Measurements from ENCODE around the gene CCND1. TPM values are rescaled to one million over a fixed set of nuclear protein-coding genes. Genes with fewer than 3 reads are reported as not detected.
"Not testable (repeated sequence)": the region's sequence is repeated elsewhere in the genome, so short reads cannot be mapped to it uniquely, and the experiment has no call there.

Gene CCND1
- total RNA-seq, 1 experiment from 2014 or later = 522 TPM

GRCh38 chr11:69617682-69618081 is 23.3 kb upstream of the CCND1 start:
- DNase-seq (ENCODE audit: low spot score) = no peak

- DNase-seq (ENCODE audit: low spot score) = no peak
These were observed 22.7 kb upstream of the CCND1 start for GRCh38 chr11:69618237-69618636.

- no peak for DNase-seq (ENCODE audit: low spot score)
These were observed 20.2 kb upstream of the CCND1 start for GRCh38 chr11:69620683-69621290.

- DNase-seq (ENCODE audit: low spot score) = not testable (repeated sequence)
These were observed 18.8 kb upstream of the CCND1 start for GRCh38 chr11:69622097-69622681.

DNA sequence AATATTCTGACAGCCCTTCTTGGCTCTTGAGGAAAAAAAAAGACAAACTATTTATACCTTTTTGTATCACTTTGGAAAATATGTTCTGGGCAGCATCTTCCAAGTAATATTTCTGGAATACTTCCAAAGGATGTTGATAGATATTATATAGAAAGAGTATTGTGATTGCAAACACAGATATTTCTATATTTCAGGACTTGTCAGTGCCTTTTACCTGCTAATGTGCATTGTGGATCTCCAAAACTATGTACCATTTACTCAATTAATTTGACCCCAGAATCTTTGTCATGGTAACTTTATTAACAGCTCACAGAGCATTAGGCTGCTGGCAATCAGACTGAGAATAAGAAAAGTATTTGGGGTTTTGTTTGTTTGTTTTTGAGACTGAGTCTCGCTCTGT is 16.7 kb upstream of the CCND1 start:
- DNase-seq (ENCODE audit: low spot score) = no peak

DNA sequence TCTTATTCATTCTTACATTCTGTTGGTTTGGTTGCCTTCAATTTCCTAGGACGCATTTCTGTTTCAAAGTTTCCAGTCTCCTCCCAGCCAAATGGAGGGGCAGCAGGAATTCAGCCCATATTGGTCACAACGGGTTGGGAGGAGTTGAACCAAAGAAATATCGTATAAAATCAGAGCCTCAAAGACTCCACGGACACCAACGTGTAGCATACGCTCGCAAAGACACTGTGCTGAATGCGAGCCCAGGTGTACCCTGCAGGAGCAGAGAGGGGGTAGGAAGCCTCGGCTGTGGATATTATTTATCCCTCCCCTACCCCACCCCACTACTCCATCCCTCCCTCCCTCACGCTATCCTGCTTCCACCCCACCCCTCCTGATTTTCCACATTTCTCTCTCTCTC is 15.5 kb upstream of the CCND1 start:
- no peak for DNase-seq (ENCODE audit: low spot score)

- DNase-seq (ENCODE audit: low spot score) = no peak
These were observed 13.4 kb upstream of the CCND1 start for GRCh38 chr11:69627551-69627950.

DNA sequence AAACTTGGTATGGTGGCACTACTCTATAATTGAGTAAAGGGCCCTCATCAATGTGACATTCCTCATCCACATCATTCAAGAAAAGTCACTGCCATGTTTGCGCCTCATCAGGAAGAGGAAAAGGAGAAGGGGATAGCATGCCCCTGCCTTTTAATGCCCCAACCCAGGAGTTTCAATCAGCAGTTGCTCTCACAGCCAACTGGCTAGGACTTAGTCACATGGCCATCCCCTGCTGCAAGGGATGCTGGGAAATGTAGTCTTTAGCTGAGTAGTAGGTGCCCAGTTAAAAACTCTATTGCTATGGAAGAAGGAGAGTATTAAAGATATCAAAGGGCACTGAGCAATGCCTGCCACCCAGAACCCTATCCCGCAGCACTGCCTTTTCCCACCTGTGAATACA is 10.9 kb upstream of the CCND1 start:
- no peak for DNase-seq (ENCODE audit: low spot score)

GRCh38 chr11:69630424-69630823 is 10.5 kb upstream of the CCND1 start:
- DNase-seq (ENCODE audit: low spot score) = no peak

- DNase-seq (ENCODE audit: low spot score) = no peak
These were observed 8.1 kb upstream of the CCND1 start for GRCh38 chr11:69632900-69633299.

- DNase-seq (ENCODE audit: low spot score) = no peak
These were observed 6.9 kb upstream of the CCND1 start for GRCh38 chr11:69634069-69634468.

GRCh38 chr11:69634590-69634989 is 6.4 kb upstream of the CCND1 start:
- no peak for DNase-seq (ENCODE audit: low spot score)

DNA sequence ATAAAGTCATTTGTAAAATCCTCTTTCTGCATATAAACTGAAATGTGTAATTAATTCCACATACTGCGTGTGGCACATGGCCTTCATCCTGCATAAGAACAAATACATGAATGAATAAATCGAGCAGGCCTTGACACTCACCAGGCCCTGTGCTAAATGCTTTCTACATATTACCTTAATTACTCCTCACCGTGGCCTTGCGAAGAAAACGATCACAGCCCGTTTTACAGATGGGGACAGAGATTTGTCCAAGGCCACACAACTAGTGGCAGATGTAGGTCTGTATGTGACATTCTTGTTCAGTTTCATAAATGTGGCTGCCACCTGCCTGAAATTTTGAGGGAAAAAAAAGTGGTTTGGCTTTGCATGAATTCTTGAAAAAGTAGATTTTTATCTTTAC is 5.8 kb upstream of the CCND1 start:
- DNase-seq (ENCODE audit: low spot score) = no peak

DNA sequence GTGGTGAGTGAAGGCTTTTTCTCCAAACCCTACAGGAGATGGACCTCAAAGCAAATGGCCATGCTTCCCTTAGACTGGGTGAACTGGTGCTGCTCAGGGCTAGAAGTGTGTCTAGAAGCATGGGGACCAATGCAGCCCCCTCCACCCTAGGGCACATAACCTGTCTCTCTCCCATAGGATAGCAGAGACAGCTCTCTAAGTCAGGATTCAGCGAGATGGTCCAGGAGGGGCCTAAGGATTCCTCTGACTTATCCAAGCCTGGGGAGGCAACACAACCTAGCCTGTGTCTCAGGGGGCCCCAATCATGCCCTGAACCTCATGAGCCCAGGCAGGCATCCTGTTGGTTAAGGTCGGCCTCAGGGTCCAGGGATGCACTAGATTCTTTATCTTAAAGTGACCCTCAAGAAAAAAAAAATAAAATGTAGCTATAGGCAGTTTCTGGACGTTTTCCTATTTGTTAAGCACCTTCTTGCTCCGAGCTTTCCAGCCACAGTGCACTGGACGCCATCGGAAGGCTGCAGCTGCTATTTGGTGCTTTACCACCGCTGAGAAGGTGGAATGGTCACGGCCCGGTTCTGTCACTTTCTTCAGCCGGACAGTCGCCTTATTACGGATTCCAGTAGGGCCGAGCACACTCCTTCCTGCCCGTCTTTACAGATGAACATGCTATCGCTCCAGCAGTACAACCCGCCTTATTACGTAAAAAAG is 5.0 kb upstream of the CCND1 start:
- no peak for DNase-seq (ENCODE audit: low spot score)

GRCh38 chr11:69636512-69637197 is 4.3 kb upstream of the CCND1 start:
- DNase-seq (ENCODE audit: low spot score) = no peak

DNA sequence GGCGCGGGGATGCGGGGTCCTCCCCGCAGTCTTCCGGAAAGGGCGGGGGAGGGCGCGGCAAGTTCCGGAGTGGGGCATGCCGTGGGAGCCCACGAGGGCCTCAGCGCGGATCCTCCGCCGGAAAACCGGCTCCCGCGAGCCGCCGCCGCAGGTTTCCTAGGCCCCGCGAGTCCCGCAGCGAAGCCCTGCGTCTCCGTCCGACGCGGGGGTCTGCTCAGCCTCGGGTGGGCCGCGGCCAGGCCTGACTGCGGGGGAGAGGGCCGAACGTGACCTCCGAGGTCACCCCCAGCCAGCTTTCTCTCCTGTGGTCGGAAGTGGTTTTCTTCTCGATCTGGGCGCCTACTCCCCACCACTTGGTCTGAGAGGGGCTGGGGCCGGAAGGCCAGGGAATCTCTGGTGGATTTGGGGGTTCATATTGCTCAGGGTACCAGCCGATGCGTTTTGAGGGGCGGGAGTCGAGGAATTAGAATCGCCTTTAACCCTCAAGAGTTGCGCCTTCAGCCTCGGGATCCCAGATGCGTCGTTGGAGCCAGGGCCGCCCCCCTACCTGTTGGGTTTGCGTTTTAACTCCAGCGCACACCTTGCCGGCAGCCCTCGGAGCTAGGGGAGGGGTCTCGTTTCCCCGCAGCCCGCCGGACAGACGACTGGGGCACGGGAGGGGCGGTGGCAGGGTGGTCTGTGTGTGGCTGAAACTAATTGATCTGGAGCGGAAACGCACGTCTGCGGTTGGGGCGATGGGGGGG is 3.6 kb upstream of the CCND1 start:
- no peak for DNase-seq (ENCODE audit: low spot score)

DNA sequence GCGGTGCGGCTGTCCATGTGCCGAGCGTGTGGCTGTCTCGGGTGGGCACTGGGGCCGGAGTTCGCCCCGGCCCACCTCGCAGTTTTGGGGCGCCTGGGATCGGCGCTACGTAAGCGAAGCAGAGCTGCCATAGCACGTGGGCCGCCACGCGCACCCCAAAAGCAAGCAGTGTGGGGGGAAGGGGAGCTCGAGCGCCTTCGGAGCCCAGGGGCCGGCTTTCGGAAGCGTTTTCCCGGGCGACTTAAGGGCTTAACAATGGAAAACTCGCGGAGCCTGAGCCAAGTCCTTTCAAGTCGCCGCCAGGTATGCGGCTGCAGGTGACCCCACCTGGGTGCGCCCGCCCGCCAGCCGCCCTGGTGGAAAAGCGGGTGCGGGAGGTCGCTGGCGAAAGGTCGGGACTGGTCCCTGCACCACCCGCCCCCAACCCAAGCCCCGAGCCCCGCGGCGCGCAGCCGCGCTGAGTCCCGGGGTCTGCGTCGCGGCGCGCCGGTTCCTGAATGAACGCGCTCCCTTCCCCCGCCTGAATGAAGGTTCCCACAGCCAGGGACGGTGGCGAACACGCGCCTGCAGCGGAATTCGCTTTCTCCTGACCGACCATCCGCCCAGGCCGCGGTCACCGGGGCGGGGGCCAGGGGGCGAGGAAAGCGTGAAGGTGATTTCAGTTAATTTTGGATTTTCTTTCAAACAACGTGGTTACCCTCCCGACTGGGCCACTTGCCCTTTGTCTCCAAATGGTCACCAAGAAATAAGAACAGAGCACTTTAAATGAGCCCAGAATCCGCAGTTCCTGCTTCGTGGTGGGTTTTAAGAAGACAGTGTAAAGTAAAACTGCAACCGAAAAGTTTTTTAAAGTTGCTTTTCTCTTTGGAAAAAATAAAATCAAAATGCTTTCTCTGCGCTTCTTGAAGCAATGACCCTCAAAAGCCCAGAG is 2.8 kb upstream of the CCND1 start:
- no peak for DNase-seq (ENCODE audit: low spot score)

DNA sequence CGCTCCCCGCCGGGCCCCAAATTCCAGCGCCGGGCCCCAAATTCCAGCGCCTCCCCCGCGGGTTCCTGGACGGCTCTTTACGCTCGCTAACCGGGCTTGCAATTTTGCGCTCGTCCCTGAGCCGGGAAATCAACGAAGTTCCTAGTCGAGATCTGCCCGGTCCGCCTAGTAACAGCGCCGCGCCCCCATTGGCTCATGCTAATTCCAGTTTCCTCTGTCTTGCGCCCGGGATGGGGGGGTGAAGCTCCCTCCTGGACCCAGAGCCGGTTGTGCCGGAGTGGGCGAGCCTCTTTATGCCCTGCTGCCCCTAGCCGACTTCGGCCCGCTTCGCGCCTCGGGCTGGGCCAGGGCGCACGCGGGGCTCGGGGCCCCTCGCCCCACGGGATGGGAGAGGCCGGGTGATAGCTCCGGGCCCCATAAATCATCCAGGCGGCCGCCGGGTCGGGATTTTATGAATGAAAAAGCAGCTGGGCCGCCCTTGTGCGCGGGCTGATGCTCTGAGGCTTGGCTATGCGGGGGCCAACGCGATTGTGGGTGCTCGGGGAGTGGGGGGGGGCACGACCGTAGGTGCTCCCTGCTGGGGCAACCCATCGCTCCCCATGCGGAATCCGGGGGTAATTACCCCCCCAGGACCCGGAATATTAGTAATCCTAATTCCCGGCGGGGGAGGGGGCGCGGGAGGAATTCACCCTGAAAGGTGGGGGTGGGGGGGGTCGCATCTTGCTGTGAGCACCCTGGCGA is 1.8 kb upstream of the CCND1 start:
- peak; percentile 96 for DNase-seq (ENCODE audit: low spot score)

- no peak for DNase-seq (ENCODE audit: low spot score)
These were observed 1.1 kb upstream of the CCND1 start for GRCh38 chr11:69639831-69640230.

DNA sequence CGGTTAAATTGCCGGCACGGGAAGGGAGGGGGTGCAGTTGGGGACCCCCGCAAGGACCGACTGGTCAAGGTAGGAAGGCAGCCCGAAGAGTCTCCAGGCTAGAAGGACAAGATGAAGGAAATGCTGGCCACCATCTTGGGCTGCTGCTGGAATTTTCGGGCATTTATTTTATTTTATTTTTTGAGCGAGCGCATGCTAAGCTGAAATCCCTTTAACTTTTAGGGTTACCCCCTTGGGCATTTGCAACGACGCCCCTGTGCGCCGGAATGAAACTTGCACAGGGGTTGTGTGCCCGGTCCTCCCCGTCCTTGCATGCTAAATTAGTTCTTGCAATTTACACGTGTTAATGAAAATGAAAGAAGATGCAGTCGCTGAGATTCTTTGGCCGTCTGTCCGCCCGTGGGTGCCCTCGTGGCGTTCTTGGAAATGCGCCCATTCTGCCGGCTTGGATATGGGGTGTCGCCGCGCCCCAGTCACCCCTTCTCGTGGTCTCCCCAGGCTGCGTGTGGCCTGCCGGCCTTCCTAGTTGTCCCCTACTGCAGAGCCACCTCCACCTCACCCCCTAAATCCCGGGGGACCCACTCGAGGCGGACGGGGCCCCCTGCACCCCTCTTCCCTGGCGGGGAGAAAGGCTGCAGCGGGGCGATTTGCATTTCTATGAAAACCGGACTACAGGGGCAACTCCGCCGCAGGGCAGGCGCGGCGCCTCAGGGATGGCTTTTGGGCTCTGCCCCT is 529 bp upstream of the CCND1 start:
- DNase-seq (ENCODE audit: low spot score) = no peak

Measured in A172 (cell line).